HepG2 (cell line): Measurements from ENCODE around the gene LITAFD. TPM values are rescaled to one million over a fixed set of nuclear protein-coding genes. Genes with fewer than 3 reads are reported as not detected.

Experiments used
- AHDC1 ChIP-seq: sonication (generic); formaldehyde crosslinking; IDR thresholded peaks from 2 replicates; pipeline ENCODE4 v1.5.1; 2020; ENCODE audit warnings: mild to moderate bottlenecking, missing genetic modification reagents, borderline replicate concordance
- ARNTL ChIP-seq: sonication (generic); formaldehyde crosslinking; IDR thresholded peaks from 2 replicates; pipeline ENCODE4 v1.4.0; 2020; ENCODE audit warnings: mild to moderate bottlenecking, missing genetic modification reagents
- BCL6 ChIP-seq: IDR thresholded peaks from 2 replicates; pipeline ENCODE4 v1.6.1; 2016; ENCODE audit warnings: missing genetic modification reagents, missing compliant biosample characterization
- CAMTA2 ChIP-seq: sonication (generic); formaldehyde crosslinking; IDR thresholded peaks from 2 replicates; pipeline ENCODE4 v1.4.0; 2020; ENCODE audit warnings: mild to moderate bottlenecking, missing genetic modification reagents, borderline replicate concordance
- CHCHD3 ChIP-seq: sonication (generic); formaldehyde crosslinking; IDR thresholded peaks from 2 replicates; pipeline ENCODE4 v1.8.0; 2022; ENCODE audit warnings: mild to moderate bottlenecking, missing genetic modification reagents, moderate library complexity
- EEA1 ChIP-seq: sonication (generic); formaldehyde crosslinking; IDR thresholded peaks from 2 replicates; pipeline ENCODE4 v1.5.1; 2020; ENCODE audit warnings: mild to moderate bottlenecking, missing genetic modification reagents, borderline replicate concordance
- ETV5 ChIP-seq: IDR thresholded peaks from 2 replicates; pipeline ENCODE4 v1.6.1; 2018; ENCODE audit warnings: missing biosample characterization, missing genetic modification reagents, inconsistent platforms, borderline replicate concordance
- GABPA ChIP-seq, 2 experiments: IDR thresholded peaks; 2 replicates each; pipeline ENCODE4 v1.6.1; 2011 to 2016; ENCODE audit warnings: low read depth in 2 of 2, low read length in 1 of 2, missing biosample characterization in 1 of 2, missing genetic modification characterization in 1 of 2
- HNF4A ChIP-seq: sonication (generic); formaldehyde crosslinking; IDR thresholded peaks from 2 replicates; pipeline ENCODE4 v1.4.0; 2020; ENCODE audit warnings: missing genetic modification reagents
- JDP2 ChIP-seq: sonication (generic); formaldehyde crosslinking; IDR thresholded peaks from 2 replicates; pipeline ENCODE4 v1.8.1; 2022; ENCODE audit warnings: missing genetic modification reagents, borderline replicate concordance
- MTA3 ChIP-seq: sonication (generic); formaldehyde crosslinking; IDR thresholded peaks from 2 replicates; pipeline ENCODE4 v1.4.0; 2020; ENCODE audit warnings: missing genetic modification reagents
- PAXIP1 ChIP-seq: sonication (generic); formaldehyde crosslinking; conservative IDR thresholded peaks from 2 replicates; pipeline ENCODE4 v1.4.0; 2020; ENCODE audit warnings: mild to moderate bottlenecking, missing genetic modification reagents, moderate library complexity
- RBM39 ChIP-seq: fragments of 200-400 bp; formaldehyde crosslinking; IDR thresholded peaks from one replicate; pipeline ENCODE4 v1.6.1; 2018; ENCODE audit warnings: antibody characterized with exemption, mild to moderate bottlenecking, low read depth, low read length; ENCODE audit not compliant: poor library complexity, severe bottlenecking
- RFX5 ChIP-seq: IDR thresholded peaks from 2 replicates; pipeline ENCODE4 v1.6.1; 2011; ENCODE audit warnings: low read depth, low read length, improper control_type of control experiment
- ZMYM4 ChIP-seq: sonication (generic); formaldehyde crosslinking; IDR thresholded peaks from 2 replicates; pipeline ENCODE4 v1.8.1; 2023; ENCODE audit warnings: mild to moderate bottlenecking, missing genetic modification reagents
- ZNF644 ChIP-seq: IDR thresholded peaks from 2 replicates; pipeline ENCODE4 v1.6.1; 2016; ENCODE audit warnings: low read depth
- polyA plus RNA-seq, 8 experiments: library from polyadenylated mRNA; depleted of rRNA in 3 of 8; stranded (reverse) in 7 of 8; unstranded in 1 of 8; fragments of >200 nt; fragmentation: Illumina TruSeq in 4 of 8; extraction: Trizol in 4 of 8; gene quantifications; 2 replicates each; pipeline versions ENCODE4 v1.2.1 to v1.2.3, GENCODE V29; 2011 to 2016; ENCODE audit warnings: low read depth in 4 of 8, missing spikeins in 1 of 8, mixed read lengths in 1 of 8; ENCODE audit not compliant: insufficient read depth in 1 of 8
- total RNA-seq, 5 experiments: library from RNA; depleted of rRNA; stranded (reverse); fragments of >200 nt; fragmentation: Illumina TruSeq; extraction: Trizol; gene quantifications; 2 replicates each; pipeline ENCODE4 v1.2.3, GENCODE V29; 2016; ENCODE audit warnings: low read depth in 1 of 5
- TF ChIP-seq, protein P1 (sequence below): sonication (generic); formaldehyde crosslinking; IDR thresholded peaks from 2 replicates; pipeline ENCODE4 v1.4.0; 2020; ENCODE audit warnings: missing genetic modification reagents

LITAFD gene
- total and polyA plus RNA-seq, 2 of the 13 experiments (the other 11 are each of a cell fraction or from before 2014, with no cell fraction given): not detected

- TF ChIP-seq AHDC1 (CRISPR knock-in tag) (no peak), MTA3 (CRISPR knock-in tag) (no peak), ZMYM4 (CRISPR knock-in tag) (no peak), RBM39 (no peak), RFX5 (no peak), CHCHD3 (peak; percentile 50; the same call in 1 of the 2 replicates), ZNF644 (CRISPR knock-in tag) (peak; percentile 69; the same call in 1 of the 2 replicates), BCL6 (CRISPR knock-in tag) (peak; percentile 57; the same call in 1 of the 2 replicates), ETV5 (no peak), ARNTL (CRISPR knock-in tag) (peak; percentile 93; the same call in 1 of the 2 replicates), JDP2 (CRISPR knock-in tag) (no peak), GABPA (IDR thresholded peaks at IDR 0.05; ENCODE audit: low read depth, low read length) (no peak), GABPA (CRISPR knock-in tag; IDR thresholded peaks at IDR 0.05; ENCODE audit: low read depth) (no peak), HNF4A (peak; percentile 57), CAMTA2 (CRISPR knock-in tag) (no peak), PAXIP1 (CRISPR knock-in tag) (peak; percentile 62; the same call in 1 of the 2 replicates), EEA1 (peak; percentile 42)
- TF ChIP-seq, protein P1, sequence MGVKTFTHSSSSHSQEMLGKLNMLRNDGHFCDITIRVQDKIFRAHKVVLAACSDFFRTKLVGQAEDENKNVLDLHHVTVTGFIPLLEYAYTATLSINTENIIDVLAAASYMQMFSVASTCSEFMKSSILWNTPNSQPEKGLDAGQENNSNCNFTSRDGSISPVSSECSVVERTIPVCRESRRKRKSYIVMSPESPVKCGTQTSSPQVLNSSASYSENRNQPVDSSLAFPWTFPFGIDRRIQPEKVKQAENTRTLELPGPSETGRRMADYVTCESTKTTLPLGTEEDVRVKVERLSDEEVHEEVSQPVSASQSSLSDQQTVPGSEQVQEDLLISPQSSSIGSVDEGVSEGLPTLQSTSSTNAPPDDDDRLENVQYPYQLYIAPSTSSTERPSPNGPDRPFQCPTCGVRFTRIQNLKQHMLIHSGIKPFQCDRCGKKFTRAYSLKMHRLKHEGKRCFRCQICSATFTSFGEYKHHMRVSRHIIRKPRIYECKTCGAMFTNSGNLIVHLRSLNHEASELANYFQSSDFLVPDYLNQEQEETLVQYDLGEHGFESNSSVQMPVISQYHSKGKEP: no peak
Observed at GRCh38 chr16:8866118-8866883, 15.8 kb upstream of the LITAFD start (continued).
